Colon (tissue), 2 donors: Measurements from ENCODE around the gene TMEM87A.
"Not testable (repeated sequence)": the region's sequence is repeated elsewhere in the genome, so short reads cannot be mapped to it uniquely, and the experiment has no call there.

ENCODE experiments used
- FAIRE-seq: peaks from 2 replicates; lab custom pipeline; 2012; peaks lifted over from hg19 to GRCh38; lab: Jason Lieb, UNC
- donor health status: control.
- donor health status: control.

The TMEM87A gene, protein sequence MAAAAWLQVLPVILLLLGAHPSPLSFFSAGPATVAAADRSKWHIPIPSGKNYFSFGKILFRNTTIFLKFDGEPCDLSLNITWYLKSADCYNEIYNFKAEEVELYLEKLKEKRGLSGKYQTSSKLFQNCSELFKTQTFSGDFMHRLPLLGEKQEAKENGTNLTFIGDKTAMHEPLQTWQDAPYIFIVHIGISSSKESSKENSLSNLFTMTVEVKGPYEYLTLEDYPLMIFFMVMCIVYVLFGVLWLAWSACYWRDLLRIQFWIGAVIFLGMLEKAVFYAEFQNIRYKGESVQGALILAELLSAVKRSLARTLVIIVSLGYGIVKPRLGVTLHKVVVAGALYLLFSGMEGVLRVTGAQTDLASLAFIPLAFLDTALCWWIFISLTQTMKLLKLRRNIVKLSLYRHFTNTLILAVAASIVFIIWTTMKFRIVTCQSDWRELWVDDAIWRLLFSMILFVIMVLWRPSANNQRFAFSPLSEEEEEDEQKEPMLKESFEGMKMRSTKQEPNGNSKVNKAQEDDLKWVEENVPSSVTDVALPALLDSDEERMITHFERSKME

GRCh38 chr15:42272939-42273899 is at the start of gene TMEM87A, which contains the start of gene GANC:
Gene TMEM87A (minus strand): TSS chr15:42273433. CDS start chr15:42273398, 35 bp downstream.
Gene GANC (plus strand): TSS chr15:42273201. CDS start chr15:42274482, 1,281 bp downstream.
- FAIRE-seq, result no peak

GRCh38 chr15:42319206-42319605 is 46.0 kb upstream of the TMEM87A start:
- no peak for FAIRE-seq

DNA sequence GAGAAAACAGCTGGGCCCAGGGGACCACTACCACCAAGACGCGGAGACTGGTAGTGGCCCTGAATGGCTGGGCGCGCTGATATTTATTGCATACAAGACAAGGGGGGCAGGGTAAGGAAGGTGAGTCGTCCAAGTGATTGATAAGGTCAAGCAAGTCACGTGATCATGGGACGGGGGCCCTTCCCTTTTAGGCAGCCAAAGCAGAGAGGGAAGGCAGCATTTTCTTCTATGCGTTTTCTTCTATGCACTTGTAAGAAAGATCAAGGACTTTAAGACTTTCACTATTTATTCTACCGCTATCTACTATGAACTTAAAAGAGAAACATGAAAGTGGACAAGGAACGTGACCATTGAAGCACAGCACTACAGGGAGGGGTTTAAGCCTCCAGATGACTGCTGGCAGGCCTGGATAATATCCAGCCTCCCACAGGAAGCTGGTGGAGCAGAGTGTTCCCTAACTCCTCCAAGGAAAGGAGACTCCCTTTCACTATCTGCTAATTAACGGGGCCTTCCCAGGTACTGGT is 43.1 kb upstream of the TMEM87A start:
- FAIRE-seq, result not testable (repeated sequence)

DNA sequence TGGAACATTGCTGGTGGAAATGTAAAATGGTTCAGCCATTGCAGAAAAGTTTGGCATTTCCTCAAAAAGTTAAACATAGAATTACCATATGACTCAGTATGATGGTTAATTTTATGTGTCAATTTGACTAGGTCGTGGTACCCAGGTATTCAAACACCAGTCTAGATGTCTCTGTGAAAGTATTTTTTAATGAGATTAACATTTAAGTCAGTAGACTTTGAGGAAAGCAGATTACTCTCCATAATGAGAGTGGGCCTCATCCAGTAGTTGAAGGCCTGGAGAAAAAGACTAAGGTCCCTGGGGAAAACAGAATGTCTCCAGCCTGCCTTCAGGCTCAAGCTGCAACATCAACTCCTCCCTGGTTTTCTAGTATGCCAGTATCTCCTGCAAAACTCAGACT is 42.3 kb upstream of the TMEM87A start:
- FAIRE-seq, result no peak

GRCh38 chr15:42314818-42315217 is 41.6 kb upstream of the TMEM87A start:
- FAIRE-seq, result no peak

DNA sequence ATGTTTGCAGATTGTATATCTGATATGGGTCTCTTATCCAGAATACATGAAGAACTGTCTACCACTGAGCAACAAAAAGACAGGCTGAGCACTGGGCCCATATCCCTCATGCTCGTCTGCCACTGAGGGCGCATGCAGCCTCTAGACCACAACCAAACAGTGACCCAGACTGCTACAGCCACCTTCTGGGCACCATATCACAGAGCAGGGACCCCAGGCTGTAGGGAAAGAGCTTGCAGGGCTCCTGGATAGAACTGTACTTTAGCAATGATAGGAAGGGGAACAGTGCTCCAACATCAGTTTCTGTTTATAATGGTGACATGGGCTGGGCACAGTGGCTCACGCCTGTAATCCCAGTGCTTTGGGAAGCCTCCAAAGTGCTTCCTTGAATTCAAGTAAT is 40.2 kb upstream of the TMEM87A start:
- FAIRE-seq, result no peak

DNA sequence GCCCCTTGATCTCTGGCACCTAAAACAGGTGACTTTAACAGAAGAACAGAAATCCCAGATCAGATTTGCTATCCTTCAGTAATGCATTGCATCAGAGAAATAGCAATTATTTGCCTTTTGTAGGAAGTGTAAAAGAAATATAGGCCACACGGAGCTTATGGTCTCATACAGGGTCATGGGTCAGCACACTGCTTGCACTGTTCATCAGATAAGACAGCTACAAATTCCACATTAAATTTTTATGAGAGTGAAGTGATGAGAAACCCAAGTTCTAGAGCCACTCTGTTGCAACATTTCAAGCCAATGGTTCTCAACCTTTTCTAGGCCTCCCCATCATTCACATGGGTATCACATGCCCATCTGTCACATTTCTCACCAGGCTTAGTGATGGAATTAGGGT is 33.4 kb upstream of the TMEM87A start:
- FAIRE-seq, result no peak

DNA sequence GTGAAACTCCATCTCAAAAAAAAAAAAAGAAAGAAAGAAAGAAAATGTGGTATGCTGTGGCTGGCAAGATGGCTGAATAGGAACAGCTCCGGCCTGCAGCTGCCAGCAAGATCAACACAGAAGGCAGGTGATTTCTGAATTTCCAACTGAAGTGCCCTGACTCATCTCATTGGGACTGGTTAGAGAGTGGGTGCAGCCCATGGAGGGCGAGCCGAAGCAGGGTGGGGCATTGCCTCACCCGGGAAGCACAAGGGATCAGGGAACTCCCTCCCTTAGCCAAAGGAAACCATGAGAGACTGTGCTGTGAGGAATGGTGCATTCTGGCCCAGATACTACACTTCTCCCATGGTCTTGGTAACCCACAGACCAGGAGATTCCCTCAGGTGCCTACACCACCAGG is 27.8 kb upstream of the TMEM87A start:
- FAIRE-seq, result not testable (repeated sequence)

GRCh38 chr15:42289166-42289565 is 15.9 kb upstream of the TMEM87A start:
- no peak for FAIRE-seq

DNA sequence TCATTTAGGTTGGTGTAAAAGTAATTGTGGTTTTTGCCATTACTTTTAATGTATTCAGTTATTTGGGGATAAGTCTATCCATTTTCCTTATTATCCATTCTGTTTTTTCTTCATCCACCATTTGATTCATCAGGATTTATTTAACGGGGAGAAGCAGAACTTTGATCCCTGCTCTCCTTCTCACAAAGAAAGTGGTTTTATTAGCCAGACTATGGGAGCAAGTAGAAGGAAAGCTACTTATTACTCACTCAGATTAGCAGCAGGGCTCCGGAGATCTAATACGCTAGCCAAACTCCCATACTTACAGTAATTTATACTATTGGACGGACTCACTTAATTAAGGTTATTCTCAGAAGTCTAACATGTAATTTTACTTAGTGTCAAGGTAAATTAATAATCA is 14.7 kb upstream of the TMEM87A start:
- FAIRE-seq, result no peak

GRCh38 chr15:42286445-42287029 is 13.3 kb upstream of the TMEM87A start:
- no peak for FAIRE-seq

GRCh38 chr15:42285034-42285433 is 11.8 kb upstream of the TMEM87A start:
- no peak for FAIRE-seq

- FAIRE-seq, result no peak
These were observed 11.3 kb upstream of the TMEM87A start for GRCh38 chr15:42284551-42284950.

DNA sequence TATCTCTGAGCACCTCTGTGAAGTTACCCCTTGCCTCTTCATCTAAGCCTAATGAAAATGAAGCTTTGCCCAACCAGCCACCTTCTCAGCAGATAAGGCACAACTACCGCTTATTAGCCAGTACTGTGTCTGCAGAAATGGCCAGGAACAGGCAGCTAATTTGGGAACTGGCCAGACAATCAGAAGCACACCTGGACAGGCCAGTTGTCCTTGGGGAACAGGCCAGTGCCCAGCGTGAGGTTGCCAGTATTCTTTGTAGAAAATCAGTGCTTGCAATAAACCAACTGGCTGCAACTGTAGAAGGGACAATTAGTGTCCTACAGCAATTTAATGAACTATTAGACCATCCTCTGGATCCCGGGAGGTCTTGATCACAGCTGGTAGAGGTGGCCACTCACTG is 10.4 kb upstream of the TMEM87A start:
- no peak for FAIRE-seq

DNA sequence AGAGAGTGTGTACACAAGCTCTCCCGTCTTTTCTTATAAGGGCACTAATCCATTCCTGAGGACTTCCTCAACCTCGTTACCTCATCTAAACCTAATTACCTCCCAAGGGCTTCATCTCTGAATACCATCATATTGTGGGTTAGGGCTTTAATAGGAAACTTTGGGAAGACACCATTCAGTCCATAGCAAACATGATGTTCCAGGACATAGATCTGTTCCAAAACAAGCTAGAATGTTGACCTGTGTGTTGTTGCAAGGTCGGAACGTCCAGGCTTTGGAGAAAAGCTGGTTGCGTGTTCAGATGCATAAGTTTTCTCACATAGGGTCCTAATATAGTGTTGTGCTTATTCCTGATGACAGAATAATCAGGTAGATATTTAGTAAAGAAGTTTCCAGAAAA is 9.7 kb upstream of the TMEM87A start:
- FAIRE-seq, result no peak

GRCh38 chr15:42282344-42282743 is 9.1 kb upstream of the TMEM87A start:
- FAIRE-seq, result no peak

DNA sequence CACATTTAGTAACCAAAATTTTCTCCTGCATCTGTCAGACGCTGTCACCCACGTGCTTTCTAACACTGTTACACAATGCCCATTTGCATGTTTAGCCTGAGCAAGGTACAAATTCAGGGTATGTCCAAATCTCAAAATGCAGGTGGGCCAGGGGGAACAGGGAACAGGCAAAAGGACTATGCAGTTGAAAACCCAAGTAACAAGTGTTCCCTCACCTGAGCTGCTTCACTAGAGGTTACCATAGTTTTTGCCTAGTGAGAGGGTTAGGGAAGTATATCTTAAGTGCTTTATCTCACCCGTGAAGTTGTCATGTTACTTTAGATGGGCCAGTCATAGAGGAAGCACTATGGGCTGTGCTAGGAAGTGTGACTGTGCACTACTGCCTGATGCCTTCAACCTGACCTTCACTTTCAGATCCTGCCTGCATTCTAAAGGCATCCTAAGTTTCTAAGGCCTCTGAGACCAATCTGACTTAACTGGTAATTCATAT is 6.0 kb upstream of the TMEM87A start:
- FAIRE-seq, result no peak

DNA sequence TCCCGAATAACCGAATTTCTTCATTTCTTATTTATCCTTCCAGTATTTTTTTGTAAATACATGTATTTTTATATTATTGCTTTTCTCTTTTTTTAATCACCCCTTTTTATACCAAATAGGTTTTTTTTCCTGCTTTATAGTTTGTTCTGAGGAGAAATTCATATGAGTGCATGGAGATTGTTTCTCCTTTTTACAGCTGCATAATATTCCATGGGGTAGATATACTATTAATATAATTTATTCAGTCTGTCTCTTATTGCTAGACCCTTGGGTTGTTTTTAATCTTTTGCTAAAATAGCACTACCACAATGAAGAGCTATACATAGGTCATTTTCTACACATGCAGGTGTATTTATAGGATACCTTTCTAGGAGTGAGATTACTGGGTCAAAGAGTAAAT is 3.5 kb upstream of the TMEM87A start:
- FAIRE-seq, result no peak

- FAIRE-seq, result no peak
These were observed 2.7 kb upstream of the TMEM87A start for GRCh38 chr15:42275780-42276391.

DNA sequence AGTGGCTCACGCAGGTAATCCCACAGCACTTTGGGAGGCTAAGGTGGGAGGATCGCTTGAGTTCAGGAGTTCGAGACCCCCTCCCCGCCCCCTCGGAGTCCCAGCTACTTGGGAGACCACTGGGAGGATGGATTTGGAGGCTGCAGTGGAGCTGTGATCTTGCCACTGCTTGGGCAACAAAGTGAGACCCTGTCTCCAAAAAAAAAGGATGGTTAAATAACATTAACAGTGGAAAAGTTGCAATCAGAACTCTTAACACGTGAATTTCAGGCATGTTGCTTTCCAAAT is 1.4 kb upstream of the TMEM87A start:
- FAIRE-seq, result no peak

DNA sequence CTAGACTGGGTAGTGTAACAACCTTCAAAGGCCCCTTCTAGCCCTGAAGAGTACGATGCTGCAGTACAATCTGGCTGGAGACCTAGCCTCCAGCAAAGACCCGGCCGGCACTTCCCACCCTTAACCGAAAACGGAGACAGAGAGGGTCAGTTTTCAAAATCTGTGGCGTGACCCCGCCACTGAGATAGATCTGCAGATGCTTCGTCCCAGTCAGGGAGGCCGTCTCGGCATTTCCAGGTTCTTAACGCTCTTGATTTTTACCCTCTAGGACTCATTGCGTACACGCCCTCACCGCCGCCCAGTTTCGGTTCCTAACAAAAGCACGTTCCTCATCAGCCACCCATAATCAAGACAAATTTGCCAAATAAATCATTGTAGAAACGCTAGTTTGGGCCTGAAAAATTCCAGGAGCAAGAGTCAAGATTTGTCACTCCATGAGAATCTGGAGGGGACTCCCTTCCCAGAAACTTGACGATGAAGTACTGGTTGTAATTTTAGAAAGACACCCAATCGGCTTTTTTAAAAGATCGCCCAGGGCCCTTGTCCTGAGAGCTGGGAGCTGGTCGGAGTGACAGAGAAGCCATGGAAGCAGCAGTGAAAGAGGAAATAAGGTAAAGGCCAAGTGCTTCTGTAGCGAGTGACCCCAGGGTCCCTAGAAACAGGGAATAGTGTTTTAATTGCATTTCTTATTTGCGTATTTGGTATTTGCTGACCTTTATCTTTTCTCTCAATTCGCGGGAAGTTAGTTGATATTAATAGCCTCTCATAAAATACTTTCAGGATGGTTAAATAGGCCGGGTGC is 868 bp upstream of the TMEM87A start:
- FAIRE-seq, result no peak
